ENCODE data around the gene KIAA0513. TPM values are rescaled to one million over a fixed set of nuclear protein-coding genes. Genes with fewer than 3 reads are reported as not detected.

Gene KIAA0513
- total RNA-seq, 1 donor from 2014 or later = 12.9 TPM

DNA sequence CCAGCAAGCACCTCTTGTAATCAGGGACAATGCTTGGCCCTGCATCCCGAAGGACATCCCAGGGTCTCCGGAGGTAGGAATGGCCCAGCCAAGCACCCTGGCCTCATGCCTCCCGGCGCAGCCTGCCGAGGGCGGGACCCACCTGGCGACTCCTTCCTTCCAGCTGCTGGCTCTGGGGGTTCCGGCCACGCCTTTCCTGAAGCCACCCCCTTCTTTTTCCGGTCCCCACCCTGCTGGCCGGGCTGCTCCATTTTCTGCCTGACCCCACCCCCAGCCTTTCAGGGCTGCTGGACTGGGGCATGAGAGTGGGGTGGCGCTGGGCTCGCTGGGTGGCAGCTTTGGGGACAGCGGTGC lies 107.2 kb downstream of the KIAA0513 start:
- Mint-ChIP-seq H3K9me3 (no peaks in the 10 kb centered on the region), H3K36me3 (no peaks in the 10 kb centered on the region), H3K4me3 (no peak overlapping the region), H3K27me3 (peaks cover 4% of the 10 kb centered on the region), H3K27ac (no peak overlapping the region), H3K4me1 (ENCODE audit: unreplicated experiment) (peaks cover 48% of the 10 kb centered on the region)
- no peak for DNase-seq (ENCODE audit: extremely low spot score, unreplicated experiment)
- TF ChIP-seq, protein P1, sequence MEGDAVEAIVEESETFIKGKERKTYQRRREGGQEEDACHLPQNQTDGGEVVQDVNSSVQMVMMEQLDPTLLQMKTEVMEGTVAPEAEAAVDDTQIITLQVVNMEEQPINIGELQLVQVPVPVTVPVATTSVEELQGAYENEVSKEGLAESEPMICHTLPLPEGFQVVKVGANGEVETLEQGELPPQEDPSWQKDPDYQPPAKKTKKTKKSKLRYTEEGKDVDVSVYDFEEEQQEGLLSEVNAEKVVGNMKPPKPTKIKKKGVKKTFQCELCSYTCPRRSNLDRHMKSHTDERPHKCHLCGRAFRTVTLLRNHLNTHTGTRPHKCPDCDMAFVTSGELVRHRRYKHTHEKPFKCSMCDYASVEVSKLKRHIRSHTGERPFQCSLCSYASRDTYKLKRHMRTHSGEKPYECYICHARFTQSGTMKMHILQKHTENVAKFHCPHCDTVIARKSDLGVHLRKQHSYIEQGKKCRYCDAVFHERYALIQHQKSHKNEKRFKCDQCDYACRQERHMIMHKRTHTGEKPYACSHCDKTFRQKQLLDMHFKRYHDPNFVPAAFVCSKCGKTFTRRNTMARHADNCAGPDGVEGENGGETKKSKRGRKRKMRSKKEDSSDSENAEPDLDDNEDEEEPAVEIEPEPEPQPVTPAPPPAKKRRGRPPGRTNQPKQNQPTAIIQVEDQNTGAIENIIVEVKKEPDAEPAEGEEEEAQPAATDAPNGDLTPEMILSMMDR (conservative IDR thresholded peaks at IDR 0.05) = no peak

DNA sequence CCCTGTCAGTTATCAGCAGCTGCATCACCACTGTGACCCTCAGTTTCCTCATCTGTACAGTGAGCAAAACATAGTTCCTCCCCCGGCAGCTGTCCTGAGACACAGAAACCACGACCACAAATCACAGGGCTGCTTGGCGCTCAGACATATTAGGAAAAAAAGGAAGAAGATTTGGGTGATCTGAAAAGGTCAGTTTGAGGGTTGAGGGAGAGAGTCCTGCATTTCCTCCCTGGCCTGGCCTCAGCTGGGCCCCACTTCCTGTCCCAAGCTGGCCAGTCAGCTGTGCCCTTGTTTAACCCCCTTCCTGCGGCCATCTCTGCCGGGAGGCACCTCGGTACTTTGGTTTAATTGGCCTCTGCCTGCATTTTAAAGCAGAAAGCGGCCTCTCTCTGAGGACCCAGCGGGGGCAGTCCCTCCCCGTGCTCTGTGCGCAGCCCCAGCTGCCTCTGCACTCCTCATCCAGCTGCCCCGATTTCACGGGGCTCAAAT lies 108.7 kb downstream of the KIAA0513 start:
- no peaks in the 10 kb centered on the region for H3K36me3 Mint-ChIP-seq
- peak overlapping the region; percentile 80 for H3K27ac Mint-ChIP-seq

DNA sequence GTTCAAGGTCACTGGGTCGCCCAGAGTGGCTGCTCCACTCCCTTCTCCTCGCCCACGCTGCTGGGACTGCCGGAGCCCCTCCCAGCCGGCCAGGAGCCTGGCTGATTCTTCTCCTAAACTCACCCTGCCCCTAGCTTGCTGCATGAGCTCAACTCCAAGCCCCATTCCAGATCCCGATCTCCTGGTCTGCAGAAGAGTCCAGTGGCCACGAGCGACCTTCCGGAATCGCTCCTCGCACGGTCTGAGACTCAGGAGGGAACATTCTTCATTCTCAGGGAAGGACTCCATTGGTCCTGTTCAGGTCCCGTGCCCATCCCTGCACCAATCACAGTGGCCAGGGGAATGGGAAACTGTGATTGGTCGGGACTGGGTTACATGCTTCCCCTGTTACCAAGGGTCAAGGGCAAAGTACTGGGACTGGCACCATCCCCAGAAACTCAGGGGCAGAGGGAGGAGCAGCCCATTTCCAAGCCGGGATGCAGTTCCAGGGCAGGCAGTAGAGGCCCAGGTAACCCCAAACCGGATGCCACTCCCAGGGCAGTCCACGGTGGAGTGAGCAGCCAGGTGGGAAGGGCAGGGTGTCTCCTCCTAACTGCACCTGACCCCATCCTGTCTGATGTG lies 109.2 kb downstream of the KIAA0513 start:
- Mint-ChIP-seq H3K4me3 (peak overlapping the region; percentile 87), H3K27me3 (peaks cover 5% of the 10 kb centered on the region), H3K27ac (peak overlapping the region; percentile 80)

More for the DNA sequence above, 108.7 kb downstream of the KIAA0513 start:
- peaks cover 5% of the 10 kb centered on the region for H3K27me3 Mint-ChIP-seq
- peaks cover 39% of the 10 kb centered on the region for H3K4me1 Mint-ChIP-seq (ENCODE audit: unreplicated experiment)
- peak overlapping the region; percentile 87 for H3K4me3 Mint-ChIP-seq
- TF ChIP-seq, protein P1 (conservative IDR thresholded peaks at IDR 0.05) = no peak
- DNase-seq (ENCODE audit: extremely low spot score, unreplicated experiment) = no peak
- no peaks in the 10 kb centered on the region for H3K9me3 Mint-ChIP-seq

DNA sequence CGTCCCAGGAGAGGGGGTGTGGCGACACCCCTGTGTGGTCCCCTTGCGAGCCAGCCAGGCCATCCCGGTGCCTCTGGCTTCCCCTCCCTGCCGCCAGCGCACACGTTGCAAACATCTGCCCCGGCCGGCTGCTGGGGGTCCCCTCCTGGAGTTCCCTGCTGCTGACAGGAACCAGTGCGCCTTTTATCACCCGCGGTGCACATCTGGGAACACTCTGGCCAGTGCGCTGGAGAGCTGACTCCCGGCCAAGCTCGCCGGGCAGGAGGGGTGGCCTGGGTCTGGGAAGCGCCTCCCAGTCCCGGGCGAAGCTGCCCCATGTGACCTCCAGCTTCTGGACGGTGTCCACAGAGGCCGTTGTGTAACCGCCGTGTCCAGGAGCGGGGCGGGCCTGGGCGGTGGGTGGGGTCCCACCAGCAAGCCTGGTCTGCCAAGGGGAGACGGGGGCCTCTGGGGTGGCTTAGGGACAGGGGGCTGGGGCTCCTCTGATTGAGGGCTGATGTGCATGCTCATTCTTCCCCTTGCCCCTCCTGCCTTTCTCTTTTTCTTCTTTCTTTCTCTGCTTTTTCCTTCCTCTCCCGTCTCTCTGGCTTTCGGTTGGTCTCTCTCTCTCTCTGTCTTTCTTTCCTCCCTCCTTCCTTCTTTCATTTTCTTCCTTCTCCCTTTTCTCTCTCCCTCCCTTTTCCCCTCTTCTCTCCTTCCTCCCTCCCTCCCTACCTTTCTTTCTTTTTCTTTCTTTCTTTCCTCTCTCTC lies 109.9 kb downstream of the KIAA0513 start:
- Mint-ChIP-seq H3K27me3 (peaks cover 5% of the 10 kb centered on the region), H3K4me1 (ENCODE audit: unreplicated experiment) (peaks cover 45% of the 10 kb centered on the region), H3K4me3 (peak overlapping the region; percentile 63), H3K36me3 (no peaks in the 10 kb centered on the region), H3K27ac (peak overlapping the region; percentile 56), H3K9me3 (no peaks in the 10 kb centered on the region)
- DNase-seq (ENCODE audit: extremely low spot score, unreplicated experiment) = peak; percentile 82
- TF ChIP-seq, protein P1 (conservative IDR thresholded peaks at IDR 0.05) = no peak

More for the DNA sequence above, 109.2 kb downstream of the KIAA0513 start:
- TF ChIP-seq, protein P1 (conservative IDR thresholded peaks at IDR 0.05) = no peak
- H3K4me1 Mint-ChIP-seq (ENCODE audit: unreplicated experiment) = peaks cover 45% of the 10 kb centered on the region
- no peaks in the 10 kb centered on the region for H3K9me3 Mint-ChIP-seq
- no peak for DNase-seq (ENCODE audit: extremely low spot score, unreplicated experiment)
- no peaks in the 10 kb centered on the region for H3K36me3 Mint-ChIP-seq

DNA sequence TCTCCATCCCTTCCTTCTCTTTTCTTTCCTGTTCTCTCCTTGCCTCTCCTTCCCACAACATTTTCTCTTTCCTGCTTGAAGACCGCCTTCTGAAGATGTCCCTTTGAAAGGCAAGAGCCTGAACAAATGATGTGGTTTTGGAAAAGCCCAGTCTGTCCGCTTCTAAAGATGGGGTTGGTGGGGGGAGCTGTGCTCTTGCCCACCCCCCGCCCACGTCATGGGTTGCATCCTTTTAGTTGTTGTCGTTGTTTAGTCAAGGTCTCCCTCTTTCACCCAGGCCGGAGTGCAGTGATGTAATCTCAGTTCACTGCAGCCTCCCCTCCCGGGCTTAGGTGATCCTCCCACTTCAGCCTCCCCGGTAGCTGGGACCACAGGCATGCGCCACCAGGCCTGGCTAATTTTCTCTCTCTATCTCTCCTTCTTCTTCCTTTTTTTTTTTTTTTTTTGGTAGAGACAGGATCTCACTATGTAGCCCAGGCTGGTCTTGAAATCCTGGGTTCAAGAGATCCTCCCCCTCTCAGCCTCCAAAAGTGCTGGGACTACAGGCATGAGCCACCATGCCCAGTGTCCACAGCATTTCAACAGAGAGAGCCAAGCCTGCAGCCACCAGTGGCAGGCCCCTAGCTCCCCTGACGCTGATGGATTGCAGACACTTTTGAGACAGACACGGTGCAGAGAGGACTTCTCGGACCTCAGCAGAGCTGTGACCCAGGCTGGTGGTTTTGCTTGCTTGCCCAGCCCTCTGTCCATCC lies 110.7 kb downstream of the KIAA0513 start:
- no peaks in the 10 kb centered on the region for H3K9me3 Mint-ChIP-seq
- H3K27ac Mint-ChIP-seq = peak overlapping the region; percentile 56
- no peaks in the 10 kb centered on the region for H3K36me3 Mint-ChIP-seq
- DNase-seq (ENCODE audit: extremely low spot score, unreplicated experiment) = no peak
- TF ChIP-seq, protein P1 (conservative IDR thresholded peaks at IDR 0.05) = no peak
- H3K4me1 Mint-ChIP-seq (ENCODE audit: unreplicated experiment) = peaks cover 45% of the 10 kb centered on the region
- H3K27me3 Mint-ChIP-seq = peaks cover 5% of the 10 kb centered on the region
- H3K4me3 Mint-ChIP-seq = peak overlapping the region; percentile 63
